ENCODE data around the gene ELK1. TPM values are rescaled to one million over a fixed set of nuclear protein-coding genes. Genes with fewer than 3 reads are reported as not detected.

ELK1 gene
- total RNA-seq, 2 donors from 2014 or later: 25.6 to 30.7 TPM

Small RNA genes within 50 kb of the gene (microRNA-seq; reads per million reads assigned to microRNA genes)
- 0 to 0.32 reads per million in 2 donors for gene MIR4769 (ENCODE audit: borderline microRNAs expressed in 2 of 2)

Other genes with a start within 250 kb of the ELK1 start
- 1 to 10 TPM; 6.4 to 8.5 TPM for gene ZNF41, start 167.3 kb downstream of the ELK1 start, total RNA-seq
- 10 to 100 TPM; 42.5 to 52.7 TPM for gene ARAF, start 89.4 kb downstream of the ELK1 start, total RNA-seq
- 1,000 to 10,000 TPM; 1,076 to 2,214 TPM for gene TIMP1, start 68.1 kb downstream of the ELK1 start, total RNA-seq
- 1 to 10 TPM; 1.2 to 2.3 TPM for gene SYN1, start 30.7 kb downstream of the ELK1 start, total RNA-seq
- gene CFP, start 20.6 kb downstream of the ELK1 start, total RNA-seq: 1 to 10 TPM; 3.2 to 10.0 TPM
- gene UXT, start 8.6 kb upstream of the ELK1 start, total RNA-seq: 10 to 100 TPM; 70.1 to 75.6 TPM
- 10 to 100 TPM; 11.2 to 12.3 TPM for gene ZNF81, start 186.3 kb upstream of the ELK1 start, total RNA-seq